Calu3 (cell line): ENCODE measurements around the gene TPPP. TPM values are rescaled to one million over a fixed set of nuclear protein-coding genes. Genes with fewer than 3 reads are reported as not detected.
"Not testable (repeated sequence)": the region's sequence is repeated elsewhere in the genome, so short reads cannot be mapped to it uniquely, and the experiment has no call there.

Source experiments
- BruUV-seq: library from RNA; stranded (reverse); fragments of 400-500 nt; replicated peaks from 2 replicates; lab custom pipeline; 2021; lab: Mats Ljungman, UMichigan
- CTCF ChIA-PET: fragments of 300-600 bp; sonication (Branson Sonifier 250); formaldehyde crosslinking; loops from one replicate; lab custom pipeline; 2022; ENCODE audit warnings: antibody characterized with exemption; lab: Charles Lee
- DNase-seq: peaks from one replicate; pipeline ENCODE4 v3.0.0; 2022
- H3K27ac Mint-ChIP-seq: one replicate; pipeline ENCODE4 v1.8.0; 2022; ENCODE audit warnings: mixed read lengths; ENCODE audit not compliant: unreplicated experiment
- H3K27me3 Mint-ChIP-seq: one replicate; pipeline ENCODE4 v1.8.0; 2022; ENCODE audit warnings: mixed read lengths; ENCODE audit not compliant: unreplicated experiment
- H3K36me3 Mint-ChIP-seq: one replicate; pipeline ENCODE4 v1.8.0; 2022; ENCODE audit warnings: mild to moderate bottlenecking, moderate library complexity, mixed read lengths; ENCODE audit not compliant: insufficient read depth, unreplicated experiment
- H3K4me1 Mint-ChIP-seq: one replicate; pipeline ENCODE4 v1.8.0; 2022; ENCODE audit warnings: mild to moderate bottlenecking, low read depth, mixed read lengths; ENCODE audit not compliant: unreplicated experiment
- H3K4me3 Mint-ChIP-seq: one replicate; pipeline ENCODE4 v1.8.0; 2022; ENCODE audit warnings: mild to moderate bottlenecking, low read depth, moderate library complexity, mixed read lengths; ENCODE audit not compliant: unreplicated experiment
- H3K9me3 Mint-ChIP-seq: one replicate; pipeline ENCODE4 v1.8.0; 2022; ENCODE audit warnings: low read depth, mixed read lengths; ENCODE audit not compliant: unreplicated experiment
- intact Hi-C: fragments of 100-400 bp; cut with micrococcal nuclease; formaldehyde crosslinking; loops from one replicate; pipeline ENCODE4 v1.10.0; 2022; ENCODE audit not compliant: unreplicated experiment
- total RNA-seq: library from RNA; stranded (reverse); gene quantifications from 2 replicates; pipeline ENCODE4 v1.2.3, GENCODE V29; 2022
- TF ChIP-seq, protein P1 (sequence below): fragments of 200-600 bp; IDR thresholded peaks from one replicate; pipeline ENCODE4 v1.8.0; 2022; ENCODE audit warnings: antibody characterized with exemption; ENCODE audit not compliant: unreplicated experiment

The TPPP gene
- total RNA-seq, 1 experiment from 2014 or later: 0.38 TPM

DNA sequence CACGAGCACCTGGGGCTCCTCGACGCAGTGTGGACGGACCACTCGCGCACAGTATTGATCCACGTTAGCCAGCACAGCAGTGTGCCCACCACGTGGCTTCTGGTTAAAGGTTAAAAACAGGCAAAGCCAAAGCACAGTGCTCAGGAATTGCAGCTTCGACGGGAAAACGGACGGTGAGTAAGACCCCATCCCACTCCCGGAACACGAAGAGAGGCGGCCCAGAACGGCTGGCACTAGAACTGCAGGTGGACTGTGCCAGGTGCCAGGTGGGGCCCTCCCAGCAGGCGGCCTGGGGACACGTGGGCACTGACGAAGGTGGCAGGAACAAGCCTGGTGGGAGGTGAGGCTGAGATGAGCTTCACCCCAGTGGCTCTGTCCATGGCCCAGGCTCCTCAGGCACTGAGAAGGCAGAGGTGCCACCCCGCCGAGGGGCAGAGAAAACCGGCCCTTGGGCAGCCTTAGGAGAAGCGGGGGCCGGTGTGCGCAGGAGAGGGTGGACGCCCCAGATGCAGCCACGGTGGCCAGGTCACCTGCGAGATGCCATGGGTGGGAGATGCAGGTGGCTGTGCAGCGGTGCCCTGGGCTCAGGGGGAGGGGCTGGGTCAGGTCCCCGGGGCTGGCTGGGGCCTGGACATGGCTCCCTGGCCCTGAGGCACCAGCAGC is 4.7 kb downstream of the TPPP start:
- H3K9me3 Mint-ChIP-seq, BruUV-seq, H3K27ac Mint-ChIP-seq, H3K4me1 Mint-ChIP-seq, DNase-seq, intact Hi-C loops, H3K36me3 Mint-ChIP-seq, CTCF ChIA-PET, H3K4me3 Mint-ChIP-seq, H3K27me3 Mint-ChIP-seq: not testable (repeated sequence)

DNA sequence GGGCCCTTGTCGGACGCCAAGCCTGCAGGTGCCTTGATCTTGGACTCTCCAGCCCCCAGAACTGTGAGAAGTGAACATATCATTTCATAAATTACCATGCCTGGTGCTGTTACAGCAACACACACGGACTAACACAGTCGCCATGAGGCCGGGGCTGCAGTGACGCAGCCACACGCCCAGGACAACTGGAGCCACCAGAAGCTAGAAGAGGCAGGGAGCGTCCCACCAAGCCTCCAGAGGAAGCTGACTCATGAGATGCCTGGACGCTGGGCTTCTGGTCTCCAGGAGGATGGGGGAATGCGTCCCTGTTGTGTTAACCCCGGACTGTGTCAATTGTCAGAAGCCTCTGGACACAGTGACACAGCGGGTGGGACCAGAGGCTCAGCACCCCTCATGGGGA is 6.2 kb downstream of the TPPP start:
- H3K9me3 Mint-ChIP-seq, CTCF ChIA-PET, H3K27me3 Mint-ChIP-seq, DNase-seq, H3K4me3 Mint-ChIP-seq, intact Hi-C loops, H3K36me3 Mint-ChIP-seq, H3K27ac Mint-ChIP-seq, H3K4me1 Mint-ChIP-seq, BruUV-seq: not testable (repeated sequence)

DNA sequence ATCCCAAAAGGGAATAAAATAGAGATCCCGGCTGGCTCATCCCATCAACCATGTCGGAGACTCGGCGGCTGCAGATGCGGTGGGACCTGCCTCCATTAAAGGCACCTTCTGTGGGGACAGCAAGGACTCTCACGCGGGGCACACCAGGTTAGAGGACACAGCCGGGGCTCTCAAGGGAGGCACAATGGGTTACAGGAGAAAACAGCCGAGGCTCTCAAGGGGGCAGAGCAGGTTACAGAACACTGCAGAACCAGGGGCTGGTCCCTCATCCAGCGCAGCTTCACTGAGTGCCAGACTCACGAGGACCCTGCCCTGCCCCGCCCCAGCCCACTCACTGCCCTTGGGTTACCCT is 7.0 kb downstream of the TPPP start:
- DNase-seq, CTCF ChIA-PET, H3K4me3 Mint-ChIP-seq, intact Hi-C loops, H3K36me3 Mint-ChIP-seq, H3K27me3 Mint-ChIP-seq, H3K4me1 Mint-ChIP-seq, BruUV-seq, H3K9me3 Mint-ChIP-seq, H3K27ac Mint-ChIP-seq: not testable (repeated sequence)

DNA sequence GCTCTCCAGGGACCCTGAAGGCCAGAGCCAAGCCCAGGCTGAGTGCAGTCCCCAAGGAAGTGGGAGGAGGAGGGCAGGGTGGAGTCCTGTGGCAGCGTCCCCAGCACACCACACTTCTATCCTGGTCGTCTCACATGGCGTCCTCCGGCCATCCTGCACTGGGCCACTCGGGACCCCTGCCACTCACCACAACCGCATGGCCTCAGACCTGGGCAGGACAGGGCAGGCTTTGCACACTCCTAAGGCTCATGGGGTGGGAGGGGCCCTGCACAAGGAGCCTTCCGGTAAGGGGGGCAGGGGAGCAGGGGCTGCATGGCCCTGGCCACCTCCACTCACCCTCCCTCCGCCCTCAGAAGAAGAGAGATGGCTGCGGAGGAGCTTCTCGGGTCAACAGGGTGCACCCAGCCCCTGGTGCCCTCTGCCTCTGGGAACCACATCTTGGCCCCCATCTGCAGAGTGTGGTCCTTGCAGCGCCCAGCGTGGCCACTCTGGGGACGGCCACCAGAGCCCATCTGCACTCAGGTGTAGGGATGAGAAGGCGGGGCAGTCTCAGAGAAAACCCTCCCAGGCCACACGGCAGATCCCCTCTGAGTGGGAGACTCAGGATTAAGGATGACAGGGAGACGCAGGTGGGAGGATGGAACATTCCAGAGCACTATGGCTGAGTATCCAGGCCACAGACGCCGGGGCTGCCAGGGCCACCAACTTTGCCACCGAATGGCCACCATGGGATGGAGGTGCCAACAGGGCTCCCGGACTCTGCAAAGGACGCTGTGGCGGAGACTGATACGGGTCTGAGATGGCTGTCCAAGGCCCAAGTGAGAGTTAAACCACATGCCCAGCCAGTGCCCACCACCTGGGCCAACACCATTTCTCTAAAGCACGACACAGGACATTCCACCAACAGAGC is 7.6 kb downstream of the TPPP start:
- TF ChIP-seq, protein P1, sequence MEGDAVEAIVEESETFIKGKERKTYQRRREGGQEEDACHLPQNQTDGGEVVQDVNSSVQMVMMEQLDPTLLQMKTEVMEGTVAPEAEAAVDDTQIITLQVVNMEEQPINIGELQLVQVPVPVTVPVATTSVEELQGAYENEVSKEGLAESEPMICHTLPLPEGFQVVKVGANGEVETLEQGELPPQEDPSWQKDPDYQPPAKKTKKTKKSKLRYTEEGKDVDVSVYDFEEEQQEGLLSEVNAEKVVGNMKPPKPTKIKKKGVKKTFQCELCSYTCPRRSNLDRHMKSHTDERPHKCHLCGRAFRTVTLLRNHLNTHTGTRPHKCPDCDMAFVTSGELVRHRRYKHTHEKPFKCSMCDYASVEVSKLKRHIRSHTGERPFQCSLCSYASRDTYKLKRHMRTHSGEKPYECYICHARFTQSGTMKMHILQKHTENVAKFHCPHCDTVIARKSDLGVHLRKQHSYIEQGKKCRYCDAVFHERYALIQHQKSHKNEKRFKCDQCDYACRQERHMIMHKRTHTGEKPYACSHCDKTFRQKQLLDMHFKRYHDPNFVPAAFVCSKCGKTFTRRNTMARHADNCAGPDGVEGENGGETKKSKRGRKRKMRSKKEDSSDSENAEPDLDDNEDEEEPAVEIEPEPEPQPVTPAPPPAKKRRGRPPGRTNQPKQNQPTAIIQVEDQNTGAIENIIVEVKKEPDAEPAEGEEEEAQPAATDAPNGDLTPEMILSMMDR: no peak
- DNase-seq: no peak
- BruUV-seq: no TSS peak
- H3K27ac Mint-ChIP-seq: no peak overlapping the region
- no peaks in the 10 kb centered on the region for H3K4me1 Mint-ChIP-seq
- no peaks in the 10 kb centered on the region for H3K9me3 Mint-ChIP-seq
- no peaks in the 10 kb centered on the region for H3K36me3 Mint-ChIP-seq
- intact Hi-C loops: no loop called here
- peaks cover 8% of the 10 kb centered on the region for H3K27me3 Mint-ChIP-seq
- CTCF ChIA-PET: no interaction called here
- H3K4me3 Mint-ChIP-seq: no peak overlapping the region

DNA sequence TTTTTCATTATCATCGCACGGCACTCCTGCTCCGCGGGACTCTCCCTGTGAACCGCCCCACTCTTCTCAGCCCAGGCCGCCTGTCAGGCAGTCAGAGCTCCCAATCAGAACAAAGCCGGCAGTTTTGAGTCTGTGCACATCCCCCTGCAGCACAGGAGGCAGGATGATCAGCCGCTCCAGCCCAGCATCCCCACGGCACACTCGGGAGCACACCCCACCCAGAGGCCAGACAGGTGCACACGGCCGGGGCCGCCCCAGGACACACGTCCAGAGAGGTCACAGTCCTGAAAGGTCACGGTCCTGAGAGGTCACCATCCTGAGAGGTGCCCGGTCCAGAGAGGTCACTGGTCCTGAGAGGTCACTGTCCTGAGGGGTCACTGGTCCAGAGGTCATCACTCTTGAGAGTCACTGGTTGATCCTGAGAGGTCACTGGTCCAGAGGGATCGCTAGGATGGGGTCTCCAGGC is 8.4 kb downstream of the TPPP start:
- no peaks in the 10 kb centered on the region for H3K9me3 Mint-ChIP-seq
- CTCF ChIA-PET: interaction anchor here (1.7 kb wide), 1 partner anchor 91 kb away, joined by 6 read pairs; no protein-coding TSS in a partner anchor
- H3K36me3 Mint-ChIP-seq: no peaks in the 10 kb centered on the region
- TF ChIP-seq, protein P1: no peak
- BruUV-seq: no TSS peak
- intact Hi-C loops: loop anchor here (5.0 kb wide), 1 partner anchor 93 kb away; no protein-coding TSS in a partner anchor
- no peaks in the 10 kb centered on the region for H3K4me1 Mint-ChIP-seq
- H3K27ac Mint-ChIP-seq: no peak overlapping the region
- DNase-seq: no peak
- H3K27me3 Mint-ChIP-seq: peaks cover 8% of the 10 kb centered on the region
- no peak overlapping the region for H3K4me3 Mint-ChIP-seq
